Sigmoid colon (tissue), 3 donors: Measurements from ENCODE around the gene TCTN2.

Source experiments
- POLR2A ChIP-seq, 2 donors: fragments of 450-650 bp; IDR thresholded peaks; one replicate each; pipeline ENCODE4 v1.6.1; 2016; ENCODE audit warnings: antibody characterized with exemption in 2 of 2, mild to moderate bottlenecking in 2 of 2, moderate library complexity in 2 of 2
- TF ChIP-seq, protein P1 (sequence below), 4 experiments: fragments of 450-650 bp in 3 of 4; fragments of 200-600 bp in 1 of 4; IDR thresholded peaks; one replicate each; pipeline ENCODE4 v1.5.1; 2016 to 2019; ENCODE audit warnings: antibody characterized with exemption in 4 of 4, mild to moderate bottlenecking in 3 of 4, moderate library complexity in 2 of 4

DNA sequence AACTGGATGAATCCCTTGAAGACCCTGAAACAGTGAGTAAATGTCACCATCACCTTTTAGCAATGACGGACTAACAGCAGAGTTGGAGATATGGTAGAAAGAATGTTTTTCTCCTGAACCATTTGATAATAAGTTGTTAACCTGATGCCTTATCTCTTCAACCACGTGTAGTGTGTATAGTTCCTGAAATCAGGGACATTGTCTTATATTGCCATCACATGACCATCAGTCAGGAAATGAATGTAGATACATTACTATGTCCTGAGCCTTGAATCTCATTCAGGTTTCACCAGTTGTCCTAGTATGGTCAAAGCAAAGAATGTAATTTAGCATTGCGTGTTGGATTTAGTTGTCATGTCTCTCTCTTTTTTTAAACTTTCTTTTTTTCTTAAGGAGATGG lies 57.0 kb downstream of the TCTN2 start:
- TF ChIP-seq POLR2A (IDR thresholded peaks at IDR 0.05) = no peak
- TF ChIP-seq, protein P1, sequence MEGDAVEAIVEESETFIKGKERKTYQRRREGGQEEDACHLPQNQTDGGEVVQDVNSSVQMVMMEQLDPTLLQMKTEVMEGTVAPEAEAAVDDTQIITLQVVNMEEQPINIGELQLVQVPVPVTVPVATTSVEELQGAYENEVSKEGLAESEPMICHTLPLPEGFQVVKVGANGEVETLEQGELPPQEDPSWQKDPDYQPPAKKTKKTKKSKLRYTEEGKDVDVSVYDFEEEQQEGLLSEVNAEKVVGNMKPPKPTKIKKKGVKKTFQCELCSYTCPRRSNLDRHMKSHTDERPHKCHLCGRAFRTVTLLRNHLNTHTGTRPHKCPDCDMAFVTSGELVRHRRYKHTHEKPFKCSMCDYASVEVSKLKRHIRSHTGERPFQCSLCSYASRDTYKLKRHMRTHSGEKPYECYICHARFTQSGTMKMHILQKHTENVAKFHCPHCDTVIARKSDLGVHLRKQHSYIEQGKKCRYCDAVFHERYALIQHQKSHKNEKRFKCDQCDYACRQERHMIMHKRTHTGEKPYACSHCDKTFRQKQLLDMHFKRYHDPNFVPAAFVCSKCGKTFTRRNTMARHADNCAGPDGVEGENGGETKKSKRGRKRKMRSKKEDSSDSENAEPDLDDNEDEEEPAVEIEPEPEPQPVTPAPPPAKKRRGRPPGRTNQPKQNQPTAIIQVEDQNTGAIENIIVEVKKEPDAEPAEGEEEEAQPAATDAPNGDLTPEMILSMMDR (IDR thresholded peaks at IDR 0.05) = no peak
